NB4 (cell line): Measurements from ENCODE around the gene CPXM2.

Source experiments
- MYC ChIP-seq: IDR thresholded peaks from 2 replicates; pipeline ENCODE4 v1.6.1; 2011; ENCODE audit warnings: low read depth, low read length
- POLR2A ChIP-seq: IDR thresholded peaks from 2 replicates; pipeline ENCODE4 v1.6.1; 2011; ENCODE audit warnings: mild to moderate bottlenecking; ENCODE audit not compliant: insufficient read length; ENCODE audit errors: extremely low read depth
- TF ChIP-seq, protein P1 (sequence below): IDR thresholded peaks from one replicate; pipeline ENCODE4 v1.5.1; 2012; ENCODE audit warnings: low read depth, low read length
- TF ChIP-seq, protein P2 (sequence below): IDR thresholded peaks from 2 replicates; pipeline ENCODE4 v1.6.1; 2011; ENCODE audit warnings: low read depth, low read length

DNA sequence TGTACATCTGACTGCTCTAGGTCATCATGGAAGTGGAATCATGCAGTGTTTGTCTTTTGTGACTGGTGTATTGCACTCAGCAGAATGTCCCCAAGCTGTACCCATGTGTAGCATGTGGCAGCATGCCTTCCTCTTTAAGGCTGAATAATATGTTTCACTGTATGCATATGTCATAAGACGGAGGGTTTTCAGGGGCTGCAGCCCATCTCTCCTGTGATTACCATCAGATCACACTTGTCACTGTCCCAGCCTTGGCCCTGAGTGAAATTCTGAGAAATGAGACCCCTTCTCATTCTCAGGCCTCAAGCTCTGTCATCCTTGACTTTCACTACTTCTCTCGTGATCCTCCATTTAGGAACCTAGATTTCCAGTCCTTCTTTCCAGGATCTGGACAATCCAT, 50.0 kb downstream of the CPXM2 start:
- TF ChIP-seq, protein P1, sequence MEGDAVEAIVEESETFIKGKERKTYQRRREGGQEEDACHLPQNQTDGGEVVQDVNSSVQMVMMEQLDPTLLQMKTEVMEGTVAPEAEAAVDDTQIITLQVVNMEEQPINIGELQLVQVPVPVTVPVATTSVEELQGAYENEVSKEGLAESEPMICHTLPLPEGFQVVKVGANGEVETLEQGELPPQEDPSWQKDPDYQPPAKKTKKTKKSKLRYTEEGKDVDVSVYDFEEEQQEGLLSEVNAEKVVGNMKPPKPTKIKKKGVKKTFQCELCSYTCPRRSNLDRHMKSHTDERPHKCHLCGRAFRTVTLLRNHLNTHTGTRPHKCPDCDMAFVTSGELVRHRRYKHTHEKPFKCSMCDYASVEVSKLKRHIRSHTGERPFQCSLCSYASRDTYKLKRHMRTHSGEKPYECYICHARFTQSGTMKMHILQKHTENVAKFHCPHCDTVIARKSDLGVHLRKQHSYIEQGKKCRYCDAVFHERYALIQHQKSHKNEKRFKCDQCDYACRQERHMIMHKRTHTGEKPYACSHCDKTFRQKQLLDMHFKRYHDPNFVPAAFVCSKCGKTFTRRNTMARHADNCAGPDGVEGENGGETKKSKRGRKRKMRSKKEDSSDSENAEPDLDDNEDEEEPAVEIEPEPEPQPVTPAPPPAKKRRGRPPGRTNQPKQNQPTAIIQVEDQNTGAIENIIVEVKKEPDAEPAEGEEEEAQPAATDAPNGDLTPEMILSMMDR: no peak
- TF ChIP-seq POLR2A (no peak), MYC (no peak)
- TF ChIP-seq, protein P2, sequence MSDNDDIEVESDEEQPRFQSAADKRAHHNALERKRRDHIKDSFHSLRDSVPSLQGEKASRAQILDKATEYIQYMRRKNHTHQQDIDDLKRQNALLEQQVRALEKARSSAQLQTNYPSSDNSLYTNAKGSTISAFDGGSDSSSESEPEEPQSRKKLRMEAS: no peak
